Dendritic cell treated with granulocyte-macrophage colony-stimulating factor and Interleukin-4, amounts not matched to agents 40 ng/mL and 50 ng/mL, for 4 days (primary cell): Measurements from ENCODE around the gene TTC32.

Source experiments
- H3K27ac Mint-ChIP-seq: one replicate; pipeline ENCODE4 v1.8.0; 2022; ENCODE audit warnings: mild to moderate bottlenecking, mixed read lengths
- H3K27me3 Mint-ChIP-seq: one replicate; pipeline ENCODE4 v1.8.0; 2022; ENCODE audit warnings: mild to moderate bottlenecking, mixed read lengths
- H3K36me3 Mint-ChIP-seq: one replicate; pipeline ENCODE4 v1.8.0; 2022; ENCODE audit warnings: low read depth, mixed read lengths
- H3K4me1 Mint-ChIP-seq: one replicate; pipeline ENCODE4 v1.8.0; 2022; ENCODE audit warnings: low read depth, mixed read lengths
- H3K4me3 Mint-ChIP-seq: one replicate; pipeline ENCODE4 v1.8.0; 2022; ENCODE audit warnings: mild to moderate bottlenecking, moderate library complexity, mixed read lengths
- H3K9me3 Mint-ChIP-seq: one replicate; pipeline ENCODE4 v1.8.0; 2022; ENCODE audit warnings: mixed read lengths
- intact Hi-C: fragments of 100-400 bp; cut with micrococcal nuclease; formaldehyde crosslinking; loops from one replicate; pipeline ENCODE4 v1.15.0; 2022

TTC32 gene

GRCh38 chr2:19875280-19875679, 26.5 kb downstream of the TTC32 start:
- no peak overlapping the region for H3K4me3 Mint-ChIP-seq
- no peaks in the 10 kb centered on the region for H3K36me3 Mint-ChIP-seq
- H3K4me1 Mint-ChIP-seq: no peaks in the 10 kb centered on the region
- H3K27ac Mint-ChIP-seq: no peak overlapping the region
- H3K9me3 Mint-ChIP-seq: no peaks in the 10 kb centered on the region
- H3K27me3 Mint-ChIP-seq: no peaks in the 10 kb centered on the region
- intact Hi-C loops: no loop called here

DNA sequence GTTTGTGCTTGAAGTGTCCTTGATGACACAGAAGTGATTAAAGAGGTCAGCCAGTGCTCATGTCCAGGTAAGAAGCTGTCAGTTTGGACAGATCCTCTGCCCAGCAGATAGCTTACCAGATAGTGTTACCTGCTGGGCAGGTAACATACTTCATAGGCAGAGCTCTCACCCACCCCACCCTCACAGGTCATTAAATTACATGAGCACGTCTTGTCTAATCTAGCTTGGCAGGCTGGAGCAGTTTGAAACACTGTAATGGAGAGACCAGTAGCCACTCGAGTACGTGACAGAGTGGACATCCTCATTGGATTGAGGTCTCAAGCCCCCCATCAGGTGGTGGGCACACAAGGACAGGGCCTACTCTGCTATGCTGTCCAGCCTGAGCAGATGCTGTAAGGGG, 27.1 kb downstream of the TTC32 start:
- intact Hi-C loops: no loop called here
- H3K27ac Mint-ChIP-seq: no peak overlapping the region
- H3K4me3 Mint-ChIP-seq: no peak overlapping the region
- H3K36me3 Mint-ChIP-seq: no peaks in the 10 kb centered on the region
- no peaks in the 10 kb centered on the region for H3K4me1 Mint-ChIP-seq
- H3K9me3 Mint-ChIP-seq: no peaks in the 10 kb centered on the region
- no peaks in the 10 kb centered on the region for H3K27me3 Mint-ChIP-seq

DNA sequence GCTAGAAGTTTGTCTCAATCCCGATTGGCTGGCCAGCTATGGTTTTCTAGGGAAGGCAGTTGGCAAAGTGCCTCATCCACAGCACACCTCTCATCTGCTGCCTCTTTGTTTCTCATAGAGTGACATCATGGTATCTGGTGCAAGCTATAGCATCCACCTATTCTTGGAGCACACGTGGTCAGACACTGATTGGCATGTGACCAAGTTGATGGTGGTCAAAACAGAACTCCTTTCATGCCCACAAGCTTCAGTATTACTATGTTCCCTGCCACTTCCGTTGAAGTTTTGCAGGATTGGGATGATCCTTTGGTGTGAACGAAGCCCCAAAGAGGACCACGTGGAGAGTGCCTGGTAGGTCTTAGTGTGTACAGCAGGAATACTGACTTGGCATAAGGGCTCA, 28.8 kb downstream of the TTC32 start:
- Mint-ChIP-seq H3K36me3 (no peaks in the 10 kb centered on the region), H3K4me3 (no peak overlapping the region)

DNA sequence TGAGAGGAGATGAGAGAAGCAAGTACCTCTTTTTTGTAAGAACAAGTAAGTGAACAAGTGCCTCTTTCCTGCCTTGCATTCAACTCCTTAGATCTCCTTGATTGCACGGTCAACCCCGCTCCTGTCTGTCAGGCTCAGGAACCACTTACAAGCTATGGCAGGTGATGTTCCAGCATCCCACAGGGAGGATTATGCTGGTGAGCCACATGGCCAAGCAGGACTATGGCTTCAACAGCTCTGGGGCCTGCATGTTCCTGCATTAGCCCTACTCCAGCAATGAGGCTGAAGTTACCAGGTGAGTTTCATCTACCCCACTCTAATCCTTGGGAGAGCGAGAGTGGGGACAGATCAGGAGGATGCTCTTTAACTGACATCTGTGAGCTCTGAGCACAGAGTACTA, 29.5 kb downstream of the TTC32 start:
- H3K4me3 Mint-ChIP-seq: no peak overlapping the region
- H3K36me3 Mint-ChIP-seq: no peaks in the 10 kb centered on the region
- no peak overlapping the region for H3K27ac Mint-ChIP-seq
- H3K27me3 Mint-ChIP-seq: peaks cover 9% of the 10 kb centered on the region
- H3K4me1 Mint-ChIP-seq: peaks cover 8% of the 10 kb centered on the region
- intact Hi-C loops: no loop called here
- no peaks in the 10 kb centered on the region for H3K9me3 Mint-ChIP-seq

More for the DNA sequence above, 28.8 kb downstream of the TTC32 start:
- Mint-ChIP-seq H3K9me3 (no peaks in the 10 kb centered on the region), H3K27me3 (peaks cover 7% of the 10 kb centered on the region), H3K4me1 (peaks cover 8% of the 10 kb centered on the region), H3K27ac (no peak overlapping the region)
- intact Hi-C loops: no loop called here

DNA sequence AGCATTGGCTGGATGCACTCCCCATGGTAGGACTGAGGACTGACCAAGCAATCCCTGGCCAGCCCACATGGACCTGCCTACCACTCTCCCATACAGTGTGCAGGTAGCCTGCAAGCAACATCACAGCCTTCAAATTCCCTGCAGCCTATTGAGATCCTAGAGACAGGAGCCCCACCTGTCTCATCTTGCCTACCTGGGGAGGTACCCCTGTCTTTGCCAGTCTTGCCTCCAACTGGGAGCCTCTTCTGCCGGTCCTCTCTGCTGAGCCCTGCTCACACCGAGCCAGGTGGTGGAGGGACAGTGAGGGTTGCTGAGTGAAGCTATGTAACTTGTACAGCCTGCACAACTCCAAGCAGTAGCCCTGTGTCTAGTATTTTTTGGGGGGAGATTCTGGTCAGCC, 29.9 kb downstream of the TTC32 start:
- no peaks in the 10 kb centered on the region for H3K36me3 Mint-ChIP-seq
- intact Hi-C loops: no loop called here
- H3K27me3 Mint-ChIP-seq: peaks cover 9% of the 10 kb centered on the region
- no peaks in the 10 kb centered on the region for H3K9me3 Mint-ChIP-seq
- no peak overlapping the region for H3K4me3 Mint-ChIP-seq
- no peak overlapping the region for H3K27ac Mint-ChIP-seq
- H3K4me1 Mint-ChIP-seq: peaks cover 8% of the 10 kb centered on the region

DNA sequence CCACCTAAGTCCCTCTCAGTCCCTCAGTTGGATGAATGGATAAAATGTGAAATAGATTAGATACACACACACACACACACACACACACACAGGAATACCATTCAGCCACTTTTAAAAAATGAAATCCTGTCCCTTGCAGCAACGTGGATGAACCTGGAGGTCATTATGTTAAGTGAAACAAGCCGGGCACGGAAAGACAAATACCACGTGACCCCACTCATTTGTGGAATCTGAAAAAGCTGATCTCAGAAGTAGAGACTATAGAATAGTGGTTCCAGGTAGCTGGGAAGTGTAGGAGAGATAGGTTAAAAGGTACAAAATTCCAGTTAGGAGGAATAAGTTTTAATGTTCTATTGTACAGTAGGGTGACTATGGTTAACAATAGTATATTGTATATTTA, 31.0 kb downstream of the TTC32 start:
- intact Hi-C loops: no loop called here
- Mint-ChIP-seq H3K27me3 (peaks cover 9% of the 10 kb centered on the region), H3K4me1 (peaks cover 8% of the 10 kb centered on the region), H3K9me3 (no peaks in the 10 kb centered on the region), H3K36me3 (no peaks in the 10 kb centered on the region), H3K27ac (no peak overlapping the region), H3K4me3 (no peak overlapping the region)

DNA sequence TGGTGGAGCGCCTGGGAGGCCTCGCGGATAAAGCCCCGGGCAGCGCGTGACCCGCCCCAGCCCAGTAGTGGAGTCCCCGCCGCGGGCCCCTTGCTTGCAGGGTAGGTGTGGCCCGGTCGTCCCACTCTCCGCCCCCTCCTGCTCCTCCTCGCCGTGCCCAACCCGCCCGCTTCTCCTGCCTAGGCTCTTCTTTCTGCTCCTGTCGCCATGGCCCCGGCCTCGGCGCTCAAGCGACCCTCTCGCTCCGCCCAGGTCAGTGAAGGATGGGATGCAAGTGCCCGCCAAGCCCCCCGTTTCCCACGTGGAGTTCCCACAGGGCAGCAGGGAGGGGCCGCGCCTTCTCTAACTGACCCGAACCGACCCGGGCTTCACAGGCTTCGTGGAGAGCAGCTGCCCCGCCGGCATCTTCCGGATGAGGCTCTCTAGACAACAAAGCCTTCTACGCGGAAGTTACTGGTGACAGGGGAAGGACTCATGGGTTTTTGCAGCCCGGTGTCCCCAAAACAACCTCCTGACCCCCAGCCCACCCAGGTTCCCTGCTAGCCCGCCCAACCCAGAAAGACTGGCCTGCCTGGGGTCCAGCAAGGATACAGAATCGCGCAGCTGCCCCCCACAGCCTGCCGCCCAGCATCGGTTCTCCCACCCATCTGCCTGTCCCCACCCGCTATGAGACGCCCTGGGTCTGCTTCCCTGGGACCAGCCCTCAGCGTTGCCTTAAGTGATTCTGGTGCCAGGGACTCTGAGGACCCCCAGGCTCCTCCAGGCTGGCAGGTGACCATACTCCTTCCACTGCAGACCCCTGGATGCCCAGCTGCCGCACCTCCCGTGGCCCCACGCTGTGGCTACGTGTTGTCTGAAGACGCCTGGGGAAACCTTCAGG, 32.8 kb downstream of the TTC32 start:
- Mint-ChIP-seq H3K4me1 (peaks cover 8% of the 10 kb centered on the region), H3K27ac (peak overlapping the region; percentile 92), H3K27me3 (peaks cover 14% of the 10 kb centered on the region), H3K4me3 (peak overlapping the region; percentile 90), H3K36me3 (no peaks in the 10 kb centered on the region), H3K9me3 (no peaks in the 10 kb centered on the region)
- intact Hi-C loops: no loop called here

GRCh38 chr2:19868224-19868623, 33.6 kb downstream of the TTC32 start:
- Mint-ChIP-seq H3K36me3 (no peaks in the 10 kb centered on the region), H3K27me3 (peaks cover 17% of the 10 kb centered on the region), H3K4me1 (peaks cover 14% of the 10 kb centered on the region), H3K4me3 (peak overlapping the region; percentile 90), H3K9me3 (no peaks in the 10 kb centered on the region), H3K27ac (peak overlapping the region; percentile 92)
- intact Hi-C loops: no loop called here

DNA sequence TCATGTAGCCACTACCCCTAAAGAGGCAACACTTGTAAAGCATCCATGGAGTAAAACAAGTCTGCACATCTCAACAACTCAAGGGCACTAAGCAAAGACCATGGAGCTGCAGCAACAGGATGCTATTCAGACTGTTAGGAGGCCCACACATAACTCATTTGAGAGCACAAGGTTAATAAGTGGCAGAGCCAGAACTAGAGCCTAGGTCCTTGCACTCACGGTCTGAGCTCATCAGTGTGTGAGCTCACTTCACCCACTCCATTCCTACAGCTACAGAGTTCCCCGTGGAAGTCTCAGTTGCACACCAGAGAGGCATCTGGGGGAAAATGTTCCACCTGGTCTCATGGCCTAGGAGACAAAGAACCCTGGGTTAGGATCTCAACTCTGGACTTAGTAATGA, 35.0 kb downstream of the TTC32 start:
- Mint-ChIP-seq H3K27me3 (peaks cover 22% of the 10 kb centered on the region), H3K4me1 (peaks cover 16% of the 10 kb centered on the region), H3K9me3 (no peaks in the 10 kb centered on the region), H3K4me3 (no peak overlapping the region), H3K27ac (no peak overlapping the region), H3K36me3 (no peaks in the 10 kb centered on the region)
- intact Hi-C loops: no loop called here

DNA sequence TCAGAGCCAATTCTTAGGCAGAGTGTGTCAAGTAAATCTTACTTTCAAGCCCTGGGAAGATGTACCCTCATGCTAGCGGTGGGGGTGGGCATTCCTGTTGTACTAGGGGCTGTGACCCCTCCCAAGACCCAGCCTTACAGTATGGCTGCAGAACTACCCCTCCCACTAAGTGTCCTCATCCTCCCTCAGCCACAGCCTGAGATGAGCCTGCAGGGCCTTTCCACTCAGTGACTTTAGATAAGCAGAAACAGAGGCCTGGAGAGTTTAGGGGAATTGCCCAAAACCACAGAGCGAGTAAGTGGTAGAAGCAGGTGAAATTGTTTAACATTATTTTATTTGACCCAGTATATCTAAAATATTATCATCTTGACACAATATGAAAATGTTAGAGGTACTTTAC, 36.6 kb downstream of the TTC32 start:
- H3K4me1 Mint-ChIP-seq: peaks cover 16% of the 10 kb centered on the region
- intact Hi-C loops: no loop called here
- no peak overlapping the region for H3K27ac Mint-ChIP-seq
- H3K9me3 Mint-ChIP-seq: no peaks in the 10 kb centered on the region
- H3K36me3 Mint-ChIP-seq: no peaks in the 10 kb centered on the region
- H3K4me3 Mint-ChIP-seq: no peak overlapping the region
- peaks cover 22% of the 10 kb centered on the region for H3K27me3 Mint-ChIP-seq

- Mint-ChIP-seq H3K4me1 (peaks cover 15% of the 10 kb centered on the region), H3K9me3 (no peaks in the 10 kb centered on the region), H3K4me3 (no peak overlapping the region), H3K27ac (no peak overlapping the region), H3K36me3 (no peaks in the 10 kb centered on the region), H3K27me3 (peaks cover 22% of the 10 kb centered on the region)
- intact Hi-C loops: loop anchor here (5.0 kb wide), 3 partner anchors 97 to 1427 kb away; no protein-coding TSS in a partner anchor
Observed at GRCh38 chr2:19864381-19864780, 37.4 kb downstream of the TTC32 start.

DNA sequence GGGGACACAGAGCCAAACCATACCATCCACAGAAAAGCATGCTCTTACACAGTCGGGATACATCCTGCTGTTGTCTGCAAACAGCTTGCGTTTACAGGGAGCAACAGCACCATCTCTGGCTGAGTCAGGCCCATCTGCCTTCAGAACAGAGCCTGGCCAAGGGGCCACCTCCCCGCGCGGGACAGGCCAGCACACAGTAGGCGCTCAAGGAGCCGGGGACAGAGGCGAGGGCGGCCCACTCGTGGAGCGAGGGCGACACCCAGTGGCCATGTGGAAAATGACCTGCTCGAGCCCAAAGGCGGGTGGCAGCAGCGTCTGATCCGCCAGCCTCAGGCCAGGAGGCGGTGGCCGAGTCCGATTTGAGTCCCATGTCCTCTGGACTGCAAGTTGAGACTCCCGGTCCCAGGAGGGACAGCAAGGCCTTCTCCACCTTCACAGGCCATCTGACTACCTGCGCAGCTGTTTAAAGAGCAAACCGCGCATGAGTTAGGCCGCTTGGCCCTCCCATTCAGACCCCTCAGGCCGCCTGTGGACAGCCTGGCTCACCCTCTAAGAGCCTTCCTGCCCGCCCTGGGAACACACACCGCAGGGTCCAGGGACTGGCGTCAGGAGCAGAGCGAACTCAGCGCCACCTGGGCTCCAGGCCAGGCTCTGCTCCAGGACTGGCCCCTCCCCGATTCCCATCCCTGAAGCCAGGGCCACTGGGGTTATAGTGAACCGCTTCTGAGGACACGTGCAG, 38.3 kb downstream of the TTC32 start:
- H3K4me3 Mint-ChIP-seq: no peak overlapping the region
- H3K9me3 Mint-ChIP-seq: no peaks in the 10 kb centered on the region
- H3K27me3 Mint-ChIP-seq: peaks cover 17% of the 10 kb centered on the region
- intact Hi-C loops: loop anchor here (1.0 to 5.0 kb wide), 5 partner anchors 96 to 1475 kb away; no protein-coding TSS in a partner anchor
- H3K36me3 Mint-ChIP-seq: no peaks in the 10 kb centered on the region
- peaks cover 7% of the 10 kb centered on the region for H3K4me1 Mint-ChIP-seq
- H3K27ac Mint-ChIP-seq: no peak overlapping the region

DNA sequence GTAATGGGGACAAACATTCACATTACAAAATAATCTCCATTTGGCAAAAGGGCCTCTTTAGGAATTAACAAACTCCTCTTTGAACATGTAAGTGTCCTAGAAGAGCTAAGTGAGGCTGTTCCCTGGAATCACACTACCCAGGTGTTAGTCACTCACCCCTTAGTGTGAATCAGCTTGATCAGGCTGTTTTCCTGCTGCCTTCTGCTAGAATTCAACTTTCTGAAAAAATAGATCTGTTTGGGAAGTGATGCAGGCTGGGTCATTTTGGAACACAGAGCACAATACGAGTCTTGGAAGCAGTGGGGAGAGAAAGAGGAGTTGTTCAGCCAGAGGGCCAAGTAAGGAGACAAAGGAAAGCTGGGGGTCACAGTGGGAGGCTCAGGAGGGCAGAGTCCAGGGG, 40.0 kb downstream of the TTC32 start:
- Mint-ChIP-seq H3K27me3 (peaks cover 18% of the 10 kb centered on the region), H3K9me3 (no peaks in the 10 kb centered on the region), H3K36me3 (no peaks in the 10 kb centered on the region), H3K27ac (no peak overlapping the region), H3K4me1 (peaks cover 7% of the 10 kb centered on the region), H3K4me3 (no peak overlapping the region)
- intact Hi-C loops: loop anchor here (2.0 to 5.0 kb wide), 4 partner anchors 95 to 1473 kb away; no protein-coding TSS in a partner anchor

- Mint-ChIP-seq H3K36me3 (no peaks in the 10 kb centered on the region), H3K4me1 (peaks cover 7% of the 10 kb centered on the region), H3K9me3 (no peaks in the 10 kb centered on the region), H3K4me3 (no peak overlapping the region), H3K27ac (no peak overlapping the region), H3K27me3 (peaks cover 18% of the 10 kb centered on the region)
- intact Hi-C loops: loop anchor here (5.0 kb wide), 3 partner anchors 93 to 1423 kb away; no protein-coding TSS in a partner anchor
Observed at GRCh38 chr2:19860022-19860421, 41.8 kb downstream of the TTC32 start.
